Measurements from ENCODE around the gene PRDM16.
"Not testable (repeated sequence)": the region's sequence is repeated elsewhere in the genome, so short reads cannot be mapped to it uniquely, and the experiment has no call there.

Gene PRDM16

GRCh38 chr1:3148171-3148570, 79.2 kb downstream of the PRDM16 start:
- no peak for DNase-seq

- DNase-seq: no peak
Measured at GRCh38 chr1:3149277-3149676, 80.3 kb downstream of the PRDM16 start.

DNA sequence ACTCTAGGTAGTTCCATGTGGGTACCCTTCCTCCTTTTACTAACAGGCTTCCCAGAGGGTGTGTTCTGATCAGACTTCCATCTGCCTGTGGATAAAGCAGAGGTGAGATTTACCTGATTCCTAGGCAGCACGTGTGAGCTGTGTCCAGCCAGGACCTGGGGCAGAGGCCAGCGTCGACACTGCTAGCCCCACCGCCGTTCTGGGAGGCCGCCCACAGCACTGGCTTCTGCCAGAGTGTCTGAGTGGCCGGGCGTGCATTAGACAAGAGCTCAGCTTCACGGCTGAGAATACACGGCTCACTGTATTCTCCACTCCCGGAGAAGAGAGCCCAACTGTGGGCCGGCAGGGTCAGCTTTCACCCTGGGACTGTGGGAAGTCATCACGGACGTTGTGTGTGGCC, 82.5 kb downstream of the PRDM16 start:
- no peak for DNase-seq

DNA sequence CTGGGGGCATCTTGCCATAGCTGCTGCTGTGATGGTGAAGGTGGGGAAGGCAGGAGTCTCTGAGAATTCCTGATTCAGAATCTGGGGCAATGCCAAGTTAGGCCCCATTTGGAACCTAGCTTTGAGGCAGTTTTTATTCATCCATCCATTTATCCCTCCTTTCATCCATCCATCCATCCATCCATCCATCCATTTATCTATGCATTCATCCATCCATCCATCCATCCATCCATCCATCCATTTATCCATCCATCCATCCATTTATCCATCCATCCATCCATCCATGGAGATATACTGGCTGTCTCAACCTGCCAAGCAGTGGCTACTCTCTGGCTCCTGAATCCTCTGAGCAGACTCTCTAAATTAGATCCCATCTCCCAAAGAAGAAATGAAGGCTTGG, 83.1 kb downstream of the PRDM16 start:
- DNase-seq: no peak

GRCh38 chr1:3153197-3153596, 84.2 kb downstream of the PRDM16 start:
- DNase-seq: no peak

- DNase-seq: no peak
Measured at GRCh38 chr1:3153902-3154795, 85.1 kb downstream of the PRDM16 start.

GRCh38 chr1:3155056-3155925, 86.3 kb downstream of the PRDM16 start:
- DNase-seq: no peak

DNA sequence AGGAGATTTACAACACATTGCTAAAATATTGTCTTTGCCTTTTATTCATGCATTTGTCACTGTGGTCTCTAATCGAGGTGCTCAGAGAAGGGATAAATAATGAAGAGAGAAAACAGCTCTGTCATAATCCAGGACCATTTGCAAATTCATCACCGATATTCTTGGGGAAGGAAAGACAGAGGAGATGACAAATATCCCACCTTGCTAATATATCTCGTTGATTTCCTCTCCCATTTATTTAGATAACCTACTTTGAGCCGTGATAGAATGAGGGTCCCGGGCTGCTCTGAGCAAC, 86.9 kb downstream of the PRDM16 start:
- no peak for DNase-seq

GRCh38 chr1:3156936-3157335, 87.9 kb downstream of the PRDM16 start:
- no peak for DNase-seq

DNA sequence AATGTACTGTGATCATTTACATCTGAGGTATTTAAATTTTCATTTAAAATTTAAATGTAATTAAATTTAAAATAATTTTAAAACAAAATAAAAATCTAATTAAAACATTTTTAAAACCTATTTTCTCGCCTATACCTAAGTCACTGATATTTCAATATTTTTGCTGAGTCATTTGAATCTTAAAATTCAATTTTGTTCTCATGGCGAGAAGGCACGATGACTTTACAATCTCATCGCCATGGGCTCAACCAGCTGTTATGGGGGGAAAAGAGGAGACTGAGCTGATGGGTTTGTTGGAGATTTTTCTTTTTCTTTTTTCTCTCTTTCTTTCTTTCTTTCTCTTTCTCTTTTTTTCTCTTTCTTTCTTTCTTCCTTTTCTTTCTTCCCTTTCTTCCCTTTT, 89.3 kb downstream of the PRDM16 start:
- no peak for DNase-seq

- DNase-seq: no peak
Measured at GRCh38 chr1:3159121-3159520, 90.1 kb downstream of the PRDM16 start.

DNA sequence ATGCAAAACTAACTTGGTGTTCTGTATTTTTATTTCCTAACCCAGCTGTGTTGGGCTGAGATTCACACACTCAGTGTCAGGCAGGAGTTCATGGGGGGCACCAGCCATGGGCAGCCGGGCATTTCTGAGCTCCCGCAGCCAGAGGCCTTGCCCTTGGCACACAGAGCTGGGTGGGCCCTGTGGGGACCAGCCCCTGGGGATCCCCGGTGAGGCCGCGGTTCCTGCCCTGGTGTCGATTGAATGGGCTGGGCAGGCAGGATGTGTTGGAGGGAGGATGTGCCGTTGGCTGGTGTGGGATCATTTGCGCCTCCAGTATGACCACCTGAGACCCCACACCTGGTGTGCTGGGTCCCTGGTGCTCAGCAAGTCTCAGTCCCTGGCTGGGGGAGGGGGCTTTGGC, 91.0 kb downstream of the PRDM16 start:
- no peak for DNase-seq

DNA sequence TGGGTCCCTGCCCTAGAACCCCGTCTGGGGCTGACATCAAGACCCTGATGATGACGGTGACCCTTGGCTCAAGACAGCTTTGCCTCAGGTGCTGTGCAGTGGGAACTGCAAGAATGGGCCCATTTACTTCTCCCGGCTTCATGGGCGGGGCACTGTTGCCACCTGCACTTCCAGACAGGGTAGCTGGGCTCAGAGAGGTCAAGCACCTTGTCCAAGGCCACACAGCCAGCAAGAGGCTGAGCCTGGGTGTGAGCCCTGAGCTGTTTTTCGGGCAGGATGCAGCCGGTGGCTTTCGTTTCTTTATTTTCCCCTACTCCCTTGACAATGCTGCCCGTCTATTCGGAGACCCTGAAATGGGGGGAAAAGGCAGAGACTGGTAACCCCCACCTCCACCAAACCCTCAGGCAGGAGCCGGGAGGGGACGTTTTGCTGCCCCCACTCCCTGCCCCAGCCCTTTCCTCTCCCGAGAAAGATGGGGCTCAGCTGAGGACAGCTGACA, 91.7 kb downstream of the PRDM16 start:
- no peak for DNase-seq

DNA sequence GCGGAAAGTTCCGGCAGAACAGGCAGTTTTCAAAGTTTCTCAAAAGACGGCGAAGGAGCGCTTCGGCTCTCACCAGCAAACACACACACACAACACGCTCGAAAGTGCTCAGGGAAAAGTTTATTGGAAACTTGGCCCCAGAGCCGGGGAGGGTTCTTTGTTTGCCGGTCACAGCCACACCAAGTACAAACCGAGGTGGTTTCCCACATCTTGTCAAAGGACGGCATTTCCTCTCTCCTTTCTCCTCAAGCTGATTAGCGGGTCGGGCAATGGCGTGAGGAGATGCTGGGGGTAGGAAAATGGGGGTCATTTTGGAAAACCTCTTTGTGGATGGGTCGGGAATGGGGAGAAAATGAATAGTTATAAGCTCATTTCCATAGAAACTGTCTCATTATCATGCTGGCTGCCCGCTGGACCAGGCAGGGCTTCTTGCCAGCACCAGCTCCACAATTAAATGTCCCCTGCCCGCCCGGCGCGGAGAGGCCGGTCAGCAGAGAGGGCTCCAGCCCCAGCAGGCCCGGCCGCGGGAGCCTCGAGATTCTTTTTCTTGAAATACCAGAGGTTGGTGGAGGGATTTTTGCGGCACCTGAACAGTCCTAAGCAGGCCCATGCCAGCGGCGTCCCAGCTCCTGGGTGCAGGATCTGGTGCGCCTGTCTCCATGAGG, 92.3 kb downstream of the PRDM16 start:
- DNase-seq: no peak

GRCh38 chr1:3162322-3162882, 93.4 kb downstream of the PRDM16 start:
- DNase-seq: no peak

DNA sequence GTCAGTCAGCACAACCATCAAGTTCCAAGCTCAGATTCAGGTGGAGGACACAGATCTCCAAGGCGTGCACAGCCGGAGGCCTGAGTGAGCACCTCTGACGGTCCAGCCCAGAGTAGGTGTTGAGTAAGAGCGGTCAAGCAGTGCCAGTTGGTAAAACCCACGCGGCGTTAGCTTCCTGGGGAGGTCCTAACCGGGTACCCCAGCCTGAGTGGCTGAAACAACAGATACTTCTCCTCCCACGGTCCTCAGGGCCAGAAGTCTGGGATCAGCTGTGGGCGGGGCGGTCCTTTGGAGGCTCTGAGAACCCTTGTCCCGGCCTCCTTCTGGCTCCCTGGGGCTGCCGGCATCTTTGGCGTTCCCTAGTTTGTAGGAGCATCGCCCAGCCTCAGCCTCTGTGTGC, 94.4 kb downstream of the PRDM16 start:
- no peak for DNase-seq

GRCh38 chr1:3164671-3165070, 95.7 kb downstream of the PRDM16 start:
- no peak for DNase-seq

DNA sequence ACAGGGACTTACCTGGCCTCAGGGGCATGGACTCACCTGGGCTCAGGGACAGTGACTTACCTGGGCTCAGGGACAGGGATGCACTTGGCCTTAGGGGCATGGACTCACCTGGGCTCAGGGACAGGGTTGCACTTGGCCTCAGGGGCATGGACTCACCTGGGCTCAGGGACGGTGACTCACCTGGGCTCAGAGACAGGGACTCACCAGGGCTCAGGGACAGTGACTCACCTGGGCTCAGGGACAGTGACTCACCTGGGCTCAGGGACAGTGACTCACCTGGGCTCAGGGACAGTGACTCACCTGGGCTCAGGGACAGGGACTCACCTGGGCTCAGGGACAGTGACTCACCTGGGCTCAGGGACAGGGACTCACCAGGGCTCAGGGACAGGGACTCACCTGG, 96.2 kb downstream of the PRDM16 start:
- not testable (repeated sequence) for DNase-seq

DNA sequence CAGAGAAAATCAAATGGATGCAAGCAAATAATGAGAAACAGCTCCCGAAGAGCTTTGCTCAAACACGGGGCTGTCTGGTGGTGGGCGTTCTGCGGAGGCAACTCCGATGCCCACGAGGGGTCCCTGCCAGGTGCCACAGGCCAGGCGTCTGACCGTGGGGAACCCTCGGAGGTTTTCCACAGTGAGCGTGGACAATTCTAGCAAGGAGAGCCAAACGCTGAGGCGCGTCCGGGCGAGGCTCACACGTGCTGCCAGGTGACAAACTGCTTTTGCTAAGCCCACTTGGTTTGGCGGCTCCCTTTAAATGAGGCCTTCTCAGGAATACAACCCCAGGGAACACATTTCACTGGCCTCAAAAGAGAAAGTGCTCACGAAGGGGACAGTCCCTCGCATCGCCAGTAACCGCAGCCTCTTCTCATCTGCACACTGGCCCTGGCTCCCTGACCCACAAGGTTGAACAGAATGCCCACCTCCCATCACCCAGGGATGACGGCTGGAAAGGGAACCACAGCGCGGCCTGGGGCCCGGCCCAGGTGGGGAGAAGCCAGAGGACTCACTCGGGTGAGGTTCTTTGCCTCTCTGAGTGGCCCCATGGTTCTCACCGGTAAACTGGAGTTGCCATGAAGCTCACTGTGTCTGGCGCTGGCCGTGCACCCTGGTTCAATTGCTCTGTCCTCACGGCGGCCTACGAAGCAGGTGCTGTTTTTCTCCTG, 97.4 kb downstream of the PRDM16 start:
- peak; percentile 27 for DNase-seq

GRCh38 chr1:3167255-3167654, 98.3 kb downstream of the PRDM16 start:
- DNase-seq: no peak

GRCh38 chr1:3168678-3169077, 99.7 kb downstream of the PRDM16 start:
- peak; percentile 76 for DNase-seq

GRCh38 chr1:3169665-3170356, 100.8 kb downstream of the PRDM16 start:
- no peak for DNase-seq

All from DMS153 (cell line).